HG02623 (cell line): ENCODE data around the gene TNNC1.

Experiments
- ATAC-seq: cut with Tn5 transposase; IDR thresholded peaks from one replicate; pipeline ENCODE4 v1.9.1; 2021; ENCODE audit warnings: moderate library complexity; ENCODE audit not compliant: unreplicated experiment

TNNC1 gene

DNA sequence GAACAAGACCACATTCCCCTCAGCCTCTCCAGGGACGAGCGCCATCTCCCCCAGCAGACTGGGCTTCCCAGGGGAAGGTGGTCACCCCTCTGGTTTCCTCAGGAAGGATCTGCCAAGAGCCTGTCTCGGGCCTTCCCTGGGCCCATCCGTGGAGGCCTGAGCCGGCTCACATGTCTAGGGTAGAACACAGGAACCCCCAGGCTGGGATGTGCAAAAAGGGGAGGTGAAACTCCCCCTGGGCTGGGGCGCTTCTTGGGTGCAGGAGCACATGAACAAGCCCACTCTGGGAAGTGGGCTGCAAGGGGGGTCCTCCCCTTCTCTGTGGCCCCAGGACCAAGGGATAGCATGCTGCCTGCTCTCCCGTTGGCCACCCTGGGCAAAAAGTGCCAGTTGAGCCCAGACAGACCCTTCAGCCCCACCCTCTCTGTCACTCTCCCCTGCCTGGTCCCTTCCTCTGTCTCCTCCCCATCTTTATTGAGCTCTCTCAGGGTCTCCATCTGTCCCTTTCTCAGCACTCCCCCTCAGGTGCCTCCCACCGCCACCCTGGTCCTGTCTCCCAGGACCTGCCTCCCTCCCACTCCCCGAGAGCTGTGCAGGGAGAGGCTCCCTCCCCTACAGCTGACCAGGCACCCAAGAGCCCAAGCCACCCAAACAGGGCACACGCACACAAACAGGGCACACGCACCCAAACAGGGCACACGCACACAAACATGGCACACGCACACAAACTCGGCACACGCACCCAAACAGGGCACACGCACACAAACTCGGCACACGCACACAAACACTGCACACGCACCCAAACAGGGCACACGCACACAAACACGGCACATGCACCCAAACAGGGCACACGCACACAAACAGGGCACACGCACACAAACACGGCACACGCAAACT, 9.8 kb downstream of the TNNC1 start:
- no peak for ATAC-seq

GRCh38 chr3:52443268-52443610, 10.6 kb downstream of the TNNC1 start:
- no peak for ATAC-seq

DNA sequence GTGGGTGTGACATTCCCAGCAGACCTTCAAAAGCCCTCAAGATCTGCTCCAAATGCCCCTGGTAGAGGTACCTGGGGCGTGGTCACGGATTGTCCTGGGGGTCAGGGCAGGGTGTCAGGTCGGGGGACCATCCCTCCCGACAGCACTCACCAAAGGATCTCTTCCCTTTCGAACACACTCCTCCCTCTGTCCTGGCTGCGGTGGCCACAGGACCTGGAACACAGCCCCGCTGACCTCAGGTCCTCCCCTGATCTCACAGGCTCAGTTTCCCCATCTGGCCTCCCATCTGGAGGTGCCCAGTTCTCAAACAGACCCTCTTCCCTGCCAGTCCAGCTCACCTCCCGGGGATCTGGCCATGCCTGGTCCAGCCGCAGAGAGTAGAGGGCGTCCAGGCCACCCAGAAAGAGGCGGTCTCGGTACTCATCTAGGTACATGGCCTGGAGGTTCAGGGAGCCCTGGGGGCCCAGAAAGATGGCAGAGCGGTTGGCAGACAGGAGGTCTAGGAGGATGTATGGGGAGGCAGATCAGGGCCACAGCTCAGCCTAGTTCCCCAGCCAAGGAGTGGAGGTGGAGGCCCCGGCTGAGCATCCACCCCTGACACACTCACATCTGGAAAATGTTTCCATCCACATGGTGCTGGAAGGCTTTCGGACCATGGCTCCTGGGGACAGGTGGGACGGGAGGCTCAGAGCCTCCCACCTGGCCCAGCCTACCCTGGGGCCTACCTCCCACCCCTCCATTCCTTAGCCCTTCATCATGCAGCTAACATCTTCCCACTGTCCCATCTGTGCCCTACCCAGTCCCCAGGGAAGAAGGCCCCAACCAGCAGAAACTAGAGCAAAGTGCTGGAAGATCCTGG, 11.2 kb downstream of the TNNC1 start:
- no peak for ATAC-seq

GRCh38 chr3:52441772-52442332, 12.0 kb downstream of the TNNC1 start:
- no peak for ATAC-seq

DNA sequence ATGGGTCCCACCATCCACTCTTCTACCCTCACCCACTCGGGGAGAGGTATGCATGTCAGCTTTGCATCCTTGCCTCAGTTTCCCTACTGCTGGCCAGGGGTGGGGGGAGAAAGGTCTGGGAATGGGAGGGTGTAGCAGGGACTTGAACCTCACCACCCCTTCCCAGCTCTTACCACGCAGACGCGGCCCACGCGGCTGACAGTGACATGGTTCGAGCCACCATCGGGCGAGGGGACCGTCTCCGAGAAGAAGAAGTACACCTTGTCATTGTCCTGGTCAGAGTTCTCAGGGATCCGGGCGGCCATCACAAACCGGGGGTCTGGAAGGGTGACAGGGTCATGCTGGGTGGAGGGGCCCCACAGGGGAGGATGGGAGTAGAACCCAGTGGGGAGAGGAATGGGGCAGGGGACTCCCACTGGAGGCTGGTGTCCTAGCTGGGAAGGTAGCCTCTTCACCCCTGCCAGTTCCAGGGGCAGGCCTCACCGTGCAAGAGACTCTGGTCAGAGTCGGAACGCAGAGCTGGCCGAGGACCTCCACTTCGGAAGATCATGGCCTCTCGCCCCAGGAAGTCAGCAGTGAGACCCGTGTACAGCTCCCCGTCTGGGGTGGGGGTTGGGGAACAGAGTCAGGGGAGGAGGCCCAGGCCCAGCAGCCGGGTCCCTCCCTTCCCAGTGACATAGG, 12.6 kb downstream of the TNNC1 start:
- ATAC-seq, result no peak

GRCh38 chr3:52440671-52441070, 13.2 kb downstream of the TNNC1 start:
- ATAC-seq, result no peak

DNA sequence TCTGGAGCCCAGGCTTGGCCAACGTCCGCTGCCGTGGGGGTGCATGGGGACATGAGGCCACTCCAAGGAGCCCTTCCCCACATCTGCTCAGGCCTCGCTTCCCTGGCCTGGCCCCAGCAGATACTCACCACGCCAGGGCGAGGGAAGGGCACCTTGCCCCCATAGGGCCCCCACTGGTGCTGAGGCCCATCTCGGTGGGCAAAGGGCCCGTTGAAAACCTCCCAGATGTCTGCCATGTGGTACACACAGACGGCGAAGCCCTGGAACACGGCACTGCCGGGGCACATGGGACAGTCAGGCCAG, 13.6 kb downstream of the TNNC1 start:
- ATAC-seq, result no peak

- ATAC-seq, result no peak
These were observed 14.2 kb downstream of the TNNC1 start for GRCh38 chr3:52439426-52440248.

DNA sequence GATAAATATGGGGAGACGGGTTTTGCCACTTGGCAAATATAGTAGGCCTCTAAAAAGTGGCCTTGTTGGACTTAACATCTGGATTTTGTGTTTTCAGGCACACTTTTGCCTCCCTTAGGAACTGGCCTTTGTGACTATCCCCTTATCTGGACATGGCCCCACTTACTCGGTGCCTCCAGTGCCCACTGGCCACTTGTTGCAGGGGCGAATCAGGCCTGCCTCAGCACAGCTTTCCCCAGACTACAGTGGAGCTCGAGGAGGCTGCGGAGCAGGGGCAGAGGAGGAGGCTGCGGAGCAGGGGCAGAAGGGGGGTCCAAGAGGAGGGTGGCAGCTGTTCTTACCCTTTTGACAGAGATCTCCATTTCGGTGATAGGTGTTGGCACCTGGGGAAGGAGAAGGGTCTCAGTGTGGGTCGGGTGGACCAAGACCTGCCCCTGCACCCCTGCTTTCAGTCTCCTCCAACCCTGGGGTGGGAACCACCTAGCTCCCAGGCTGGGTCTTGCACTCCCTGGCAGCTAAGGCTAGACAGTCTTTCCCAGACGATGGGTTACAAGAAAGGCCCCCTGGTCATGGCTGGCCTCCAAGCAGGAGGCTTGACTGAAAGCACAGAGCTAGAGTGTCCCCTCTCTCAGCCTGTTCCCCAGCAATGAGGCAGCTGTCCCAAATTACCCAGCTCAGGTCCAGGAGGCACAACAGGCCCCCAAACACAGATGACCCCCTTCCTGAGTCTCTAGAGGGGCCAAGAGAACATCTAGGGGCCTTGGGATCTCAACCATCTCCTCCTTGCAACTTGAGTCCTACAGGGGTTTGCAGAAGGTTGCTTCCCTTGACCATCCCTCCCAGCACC, 15.0 kb downstream of the TNNC1 start:
- no peak for ATAC-seq

- no peak for ATAC-seq
These were observed 15.8 kb downstream of the TNNC1 start for GRCh38 chr3:52438104-52438376.

- no peak for ATAC-seq
These were observed 16.3 kb downstream of the TNNC1 start for GRCh38 chr3:52437326-52438103.

- no peak for ATAC-seq
These were observed 17.2 kb downstream of the TNNC1 start for GRCh38 chr3:52436500-52437149.

DNA sequence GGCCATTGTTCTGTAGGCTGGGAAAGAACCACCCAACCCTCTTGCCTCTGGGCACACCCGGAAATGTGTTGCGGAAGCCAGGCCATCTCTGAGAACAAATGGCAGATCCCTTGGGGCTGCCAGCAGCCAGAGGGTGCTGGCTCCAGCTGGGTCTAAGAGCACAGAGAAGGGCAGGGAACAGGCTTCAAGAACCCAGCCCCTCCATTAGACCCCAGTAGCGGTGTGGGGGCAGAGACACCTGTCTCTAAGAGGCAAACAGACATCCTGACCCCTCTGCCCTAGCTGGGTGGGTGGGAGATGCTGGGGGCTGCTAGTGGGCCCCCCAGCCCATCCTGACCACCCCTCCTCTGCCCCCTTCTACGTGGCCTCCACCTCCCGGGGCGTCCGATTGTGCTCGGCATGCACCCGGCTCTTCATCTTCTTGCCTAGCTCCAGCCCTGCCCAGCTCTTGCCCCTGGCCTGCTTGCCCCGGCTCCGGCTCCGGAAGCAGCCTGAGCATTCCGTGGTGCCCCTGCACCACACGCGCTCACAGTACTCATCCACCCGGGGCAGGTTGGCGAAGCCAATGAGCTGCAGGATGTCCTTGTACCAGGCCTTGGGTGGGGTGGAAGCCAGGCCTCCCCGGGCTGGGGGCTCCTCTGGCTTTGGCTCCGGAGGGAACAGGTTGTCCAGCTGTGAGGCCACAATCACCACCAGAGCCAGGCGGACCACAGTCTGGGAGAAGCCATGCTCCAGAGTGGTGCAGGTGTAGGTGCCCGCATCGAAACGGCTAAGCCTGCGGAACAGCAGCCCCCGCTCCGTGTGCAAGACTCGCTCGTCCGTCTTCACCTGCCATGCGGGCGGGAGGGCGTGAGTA, 18.4 kb downstream of the TNNC1 start:
- no peak for ATAC-seq

GRCh38 chr3:52434491-52435115, 19.2 kb downstream of the TNNC1 start:
- ATAC-seq, result no peak

- ATAC-seq, result no peak
These were observed 19.8 kb downstream of the TNNC1 start for GRCh38 chr3:52433996-52434479.

DNA sequence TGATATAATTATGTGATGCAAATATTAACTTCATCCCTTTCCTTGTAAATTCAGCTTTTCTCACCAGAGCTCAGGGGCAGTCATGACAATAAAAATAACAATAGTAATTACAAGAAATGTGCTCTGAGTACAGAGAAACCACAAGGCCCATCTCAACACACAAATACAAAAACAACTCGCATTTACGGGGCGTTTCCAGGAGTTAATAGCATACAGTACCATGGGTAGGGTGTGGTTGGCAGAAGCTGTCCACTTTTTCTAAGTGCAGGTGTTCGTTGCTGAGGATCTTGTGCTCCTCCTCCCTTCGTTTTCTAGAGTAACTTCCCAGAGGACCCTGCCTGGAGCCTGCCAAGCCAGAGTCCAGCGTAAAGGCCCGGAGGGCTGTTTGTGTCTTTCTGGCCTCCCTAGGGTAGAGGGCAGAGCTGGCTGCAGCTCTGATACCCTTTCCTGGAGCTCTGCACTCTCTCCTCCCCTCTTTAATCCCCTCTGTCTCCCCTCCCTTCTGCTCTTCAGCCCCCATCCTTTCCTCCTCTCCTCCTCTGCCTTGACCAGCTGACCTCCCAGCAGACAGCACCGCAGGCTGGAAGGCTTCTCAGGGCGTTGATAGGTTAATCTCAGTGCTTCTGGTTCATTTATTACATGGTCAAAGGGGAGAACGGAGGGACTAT, 20.4 kb downstream of the TNNC1 start:
- ATAC-seq, result no peak
